DMS153 (cell line): ENCODE data around the gene CDH22.
A peak's percentile ranks its signal among the peaks of the same experiment; 100 is the strongest.

ENCODE experiments used
- DNase-seq: peaks from one replicate; lab custom pipeline; 2025; lab: John Stamatoyannopoulos, UW

The CDH22 gene

DNA sequence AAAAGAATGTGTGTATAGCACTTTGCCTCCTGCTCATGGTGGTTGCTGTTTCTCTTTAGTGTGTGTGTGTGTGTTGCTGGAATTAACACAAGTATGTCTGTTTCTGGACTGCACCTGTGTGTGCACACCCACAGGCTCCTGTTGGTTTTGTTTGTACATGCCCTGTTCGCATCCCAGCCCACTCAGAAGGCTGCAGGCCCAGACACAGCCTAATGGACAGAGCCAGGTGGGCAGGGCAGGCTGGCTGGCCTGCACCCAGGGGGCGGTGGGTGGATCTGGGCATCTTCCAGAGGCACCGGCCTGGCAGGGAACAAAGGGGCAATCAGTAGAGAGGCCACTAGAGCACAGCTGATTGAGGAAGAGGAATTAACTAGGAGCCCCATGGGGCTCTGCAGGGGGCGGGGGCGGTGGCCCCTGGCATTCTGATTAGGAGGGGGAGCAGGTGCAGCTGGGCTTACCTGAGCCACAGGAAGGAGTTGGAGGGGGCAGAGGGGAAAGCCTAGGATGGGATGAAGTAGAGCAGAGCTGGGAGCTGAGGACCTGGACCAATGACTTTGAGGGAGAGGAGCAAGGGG lies 168.3 kb downstream of the CDH22 start:
- DNase-seq: peak; percentile 94

DNA sequence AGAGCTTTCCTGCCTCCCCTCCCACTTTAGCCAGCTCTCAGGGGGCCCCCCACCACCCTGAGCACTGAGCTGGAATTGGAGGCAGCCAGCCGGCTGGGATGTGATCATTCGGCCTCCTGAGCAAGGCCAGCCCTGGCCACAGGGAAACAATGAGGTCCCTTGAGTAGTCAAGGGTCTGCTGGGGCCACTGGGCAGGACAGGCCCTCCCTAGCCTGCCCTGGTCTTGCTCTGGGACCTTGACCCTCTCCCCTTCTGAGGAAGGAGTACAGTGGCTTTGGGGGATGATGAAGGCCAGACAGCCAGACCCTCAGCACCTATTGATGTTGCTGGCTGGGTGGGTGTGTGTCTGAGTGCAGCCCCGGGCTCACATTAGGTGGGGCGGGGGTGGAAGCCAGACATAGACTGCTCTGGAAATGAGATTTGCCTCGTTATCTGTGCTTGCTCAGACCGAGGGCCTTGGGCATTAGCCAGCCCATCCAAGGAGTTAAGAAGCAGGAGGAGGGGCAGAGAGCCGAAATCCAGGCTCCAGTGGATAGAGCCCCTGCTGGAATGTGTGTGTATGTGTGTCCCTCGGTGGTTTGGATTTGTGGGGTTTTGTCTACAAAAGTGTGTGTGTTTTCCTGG lies 168.9 kb downstream of the CDH22 start:
- DNase-seq: no peak

DNA sequence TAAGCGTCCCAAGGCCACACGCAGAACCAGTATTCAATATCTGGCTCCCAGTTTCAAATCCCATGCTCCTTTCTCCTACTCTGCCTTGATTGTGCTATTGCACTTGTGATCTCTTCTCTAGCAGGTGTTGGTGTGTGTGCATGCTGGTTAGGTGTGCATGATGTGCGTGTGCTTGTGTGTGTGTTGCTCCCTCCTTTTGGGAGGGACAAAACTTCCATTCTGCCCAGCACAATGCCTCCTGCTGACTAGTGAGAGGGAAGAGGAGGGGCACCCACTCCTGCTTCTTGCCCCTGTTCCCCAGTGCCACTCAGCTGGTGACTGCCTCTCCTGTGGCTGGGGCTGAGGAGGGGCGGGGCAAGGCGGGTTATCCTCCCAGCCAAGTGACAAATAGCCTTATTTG lies 170.5 kb downstream of the CDH22 start:
- no peak for DNase-seq

DNA sequence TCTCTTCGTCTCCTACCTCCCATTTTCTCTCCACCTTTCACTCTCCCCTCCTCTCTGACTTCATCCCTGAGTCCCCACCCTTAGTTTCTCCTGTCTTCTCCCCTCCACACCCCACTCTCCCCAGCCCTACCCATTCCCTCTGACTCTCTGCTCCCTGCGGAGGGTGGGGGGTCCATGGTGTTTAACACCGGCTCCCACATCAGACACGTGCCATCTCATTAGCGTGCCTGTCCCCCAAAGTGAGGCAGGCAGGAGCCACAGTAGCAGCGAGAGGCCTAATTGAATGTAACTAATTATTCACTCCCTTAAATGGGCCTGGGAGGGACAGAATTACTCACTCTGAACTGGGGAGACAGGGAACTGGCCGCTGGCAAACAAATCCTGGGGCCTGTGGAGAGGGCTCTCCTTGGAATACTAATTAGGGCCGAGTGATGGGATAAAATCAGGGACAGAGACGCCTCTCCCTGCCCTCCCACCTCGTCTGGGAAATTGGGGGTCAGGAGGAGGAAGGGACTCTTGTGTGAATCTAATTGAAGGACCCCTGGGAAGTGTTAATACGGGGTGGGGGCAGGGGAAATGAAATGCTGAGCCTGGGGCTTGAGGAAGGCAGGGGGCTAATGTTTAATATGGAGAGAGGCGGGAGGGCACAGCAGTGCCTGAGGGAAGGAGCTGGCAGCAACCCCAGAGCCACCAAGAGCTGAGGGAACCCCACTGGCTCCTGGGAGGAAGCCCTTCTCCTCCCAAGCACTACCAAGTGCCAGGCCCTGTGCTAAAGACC lies 172.3 kb downstream of the CDH22 start:
- DNase-seq: no peak

DNA sequence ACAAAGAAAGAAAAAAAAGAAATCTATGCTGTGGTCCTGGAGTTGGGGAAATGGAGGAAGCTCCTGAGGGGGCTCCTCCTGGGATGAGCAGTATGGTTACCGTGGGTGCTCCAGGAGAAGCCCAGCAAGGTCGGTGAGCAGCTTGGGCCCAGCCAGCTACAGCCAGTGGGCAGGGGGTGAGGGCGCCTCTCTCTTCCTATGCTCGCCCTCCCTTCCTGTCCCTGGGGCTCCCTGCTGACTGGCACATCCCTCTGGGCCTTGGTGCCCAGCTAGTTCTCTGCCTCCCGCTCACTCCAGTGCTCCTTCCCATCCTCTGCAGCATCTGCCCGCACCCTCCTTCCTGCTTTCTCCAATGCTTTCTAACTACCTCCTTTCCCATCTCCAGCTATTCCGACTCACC lies 173.6 kb downstream of the CDH22 start:
- no peak for DNase-seq

DNA sequence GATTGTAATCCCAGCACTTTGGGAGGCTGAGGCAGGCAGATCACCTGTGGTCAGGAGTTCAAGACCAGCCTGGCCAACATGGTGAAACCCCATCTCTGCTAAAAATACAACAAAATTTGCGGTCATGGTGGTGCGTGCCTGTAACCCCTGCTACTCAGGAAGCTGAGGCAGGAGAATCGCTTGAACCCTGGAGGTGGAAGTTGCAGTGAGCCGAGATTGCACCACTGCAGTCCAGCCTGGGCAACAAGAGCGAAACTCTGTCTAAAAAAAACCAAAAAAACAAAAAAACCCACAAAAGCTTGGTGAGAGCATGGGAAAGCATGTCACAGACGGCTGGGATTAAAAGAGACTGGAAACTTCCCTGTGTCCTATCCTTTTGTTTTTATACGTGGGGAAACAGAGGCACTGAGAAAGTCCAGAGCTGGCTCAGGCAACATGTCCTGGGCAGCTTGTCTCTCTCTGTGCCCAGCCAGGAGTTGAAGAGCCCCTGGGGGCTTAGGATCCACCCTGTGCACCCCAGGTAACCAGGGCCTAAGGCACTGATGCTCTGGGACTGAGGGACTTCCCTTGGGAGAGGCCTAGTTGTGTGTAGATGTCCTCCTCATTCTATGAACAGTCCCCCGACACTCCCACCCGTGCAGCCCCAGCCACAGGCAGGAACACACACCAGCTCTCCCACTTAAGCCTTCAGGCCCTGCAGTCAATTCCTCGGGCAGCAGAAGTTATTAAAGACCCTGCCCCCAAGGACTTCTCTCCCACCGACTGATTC lies 174.2 kb downstream of the CDH22 start:
- DNase-seq: no peak

DNA sequence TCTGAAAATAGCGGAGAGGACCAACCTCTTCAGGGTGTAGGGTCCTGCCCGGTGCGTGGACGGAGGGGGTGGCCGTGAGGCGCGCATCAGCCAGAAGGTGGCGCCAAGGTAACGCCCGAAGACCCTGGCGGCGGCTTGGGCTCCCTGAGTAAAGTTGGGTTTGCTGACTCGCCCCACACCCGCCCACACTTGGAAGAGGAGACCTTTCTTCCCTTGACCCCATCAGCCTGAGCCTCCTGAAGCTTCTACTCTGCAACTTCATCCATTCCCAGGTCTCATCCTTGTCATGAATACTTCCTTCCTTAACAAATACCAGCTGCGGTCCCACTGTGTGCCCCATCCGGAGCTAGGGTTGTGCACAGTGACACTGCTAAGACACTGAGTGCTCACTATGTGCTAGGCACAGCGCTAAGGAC lies 175.6 kb downstream of the CDH22 start:
- peak; percentile 31 for DNase-seq

DNA sequence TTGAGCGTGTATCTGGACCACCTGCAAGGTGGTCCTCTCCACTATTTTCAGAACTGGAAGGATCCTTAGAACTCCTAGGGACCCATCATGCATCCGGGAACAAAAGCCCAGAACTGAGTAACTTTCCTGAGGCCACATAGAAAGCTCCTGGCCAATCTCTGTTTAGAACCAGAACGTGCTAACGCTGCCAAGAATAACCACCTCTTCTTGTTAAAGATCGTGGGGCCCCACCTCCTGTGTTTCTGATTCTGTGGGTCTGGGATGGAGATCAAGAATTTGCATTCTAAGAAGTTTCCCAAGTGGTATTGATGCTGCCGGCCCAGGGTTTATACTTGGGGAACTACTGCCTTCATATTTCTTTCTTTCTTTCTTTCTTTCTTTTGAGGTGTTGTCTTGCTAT lies 176.9 kb downstream of the CDH22 start:
- DNase-seq: no peak

DNA sequence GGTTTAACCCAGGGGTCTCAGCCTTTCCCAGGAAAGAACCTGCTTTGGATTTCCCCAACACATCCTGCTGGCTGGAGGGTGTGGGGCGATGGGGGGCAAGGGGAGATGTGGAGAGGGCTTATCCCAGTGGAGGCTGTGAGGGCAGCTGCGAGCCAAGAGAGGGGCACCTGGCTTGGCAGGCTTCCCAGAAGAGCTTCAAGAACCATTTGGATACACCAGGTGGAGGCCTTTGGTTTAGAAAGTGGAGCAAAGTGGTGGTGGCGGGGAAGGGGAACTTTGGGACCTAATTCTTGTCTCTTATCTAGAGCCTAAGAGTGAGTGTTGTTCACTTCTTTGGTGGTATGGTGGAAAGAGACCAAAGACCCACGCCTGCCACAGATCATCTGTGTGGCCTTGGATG lies 177.8 kb downstream of the CDH22 start:
- DNase-seq: peak; percentile 50

DNA sequence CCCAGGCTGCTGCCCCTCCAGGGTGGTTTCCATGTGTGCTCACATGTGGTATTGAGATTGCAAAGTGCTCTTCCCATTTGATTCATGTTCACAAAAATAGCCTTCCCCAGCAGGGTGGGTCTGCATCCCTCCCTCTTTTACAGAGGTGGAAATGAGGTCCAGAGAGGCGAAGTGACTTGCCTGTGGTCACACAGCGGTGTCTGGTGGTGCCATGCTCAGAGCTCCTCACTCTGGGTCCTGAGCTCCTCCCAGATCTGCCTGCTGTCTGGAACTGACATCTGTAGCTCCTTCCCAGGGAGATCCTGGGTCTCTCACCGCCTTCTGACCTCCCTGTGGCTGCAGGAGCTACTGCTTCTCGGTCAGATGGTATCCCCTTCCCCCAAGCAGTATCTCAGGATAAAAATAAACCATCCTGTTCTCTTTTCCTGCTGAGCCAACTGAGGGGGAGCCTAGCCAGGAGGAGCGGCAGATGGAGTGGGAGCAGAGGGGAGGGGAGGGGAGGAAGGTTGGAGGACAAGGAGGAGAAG lies 178.3 kb downstream of the CDH22 start:
- peak; percentile 50 for DNase-seq

DNA sequence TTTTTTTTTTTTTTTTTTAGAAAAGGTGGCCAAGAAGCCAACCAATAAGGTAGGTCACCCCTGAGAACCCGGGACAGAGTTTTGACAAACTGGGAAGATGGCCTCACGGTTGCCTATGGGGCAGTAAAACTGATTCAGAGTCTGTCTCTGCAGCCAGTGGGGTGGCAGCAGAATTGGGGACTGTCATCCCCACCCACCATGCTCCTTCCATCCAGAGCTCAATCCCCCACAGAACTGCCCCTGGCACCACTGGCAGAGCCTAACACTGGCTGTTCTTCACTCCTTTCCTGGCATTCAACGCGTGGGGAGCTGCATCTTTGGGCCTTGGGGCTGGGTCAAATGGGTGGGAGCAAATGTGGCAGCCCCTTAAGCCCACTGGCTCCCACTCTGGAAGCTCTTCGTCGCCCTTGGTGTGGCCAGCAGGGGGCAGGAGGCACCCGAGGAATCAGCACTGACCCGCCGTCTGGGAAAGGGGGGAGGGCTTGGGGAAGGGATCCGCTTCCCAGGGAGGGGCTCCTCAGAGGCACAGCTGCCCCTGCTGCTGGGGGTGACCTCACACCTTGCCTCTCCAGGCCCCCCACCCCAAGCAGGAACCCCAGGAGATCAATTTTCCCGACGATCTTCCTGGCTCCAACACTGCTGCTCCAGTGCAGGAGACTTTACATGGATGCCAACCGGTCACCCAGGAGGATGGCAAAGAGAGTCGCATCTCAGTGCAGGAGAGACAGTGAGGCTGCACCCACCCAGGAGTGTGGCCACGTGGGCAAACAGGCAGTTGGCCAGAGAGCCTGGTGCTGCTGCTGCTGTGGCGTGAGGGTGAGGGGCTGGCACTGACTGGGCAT lies 179.8 kb downstream of the CDH22 start:
- DNase-seq: no peak

DNA sequence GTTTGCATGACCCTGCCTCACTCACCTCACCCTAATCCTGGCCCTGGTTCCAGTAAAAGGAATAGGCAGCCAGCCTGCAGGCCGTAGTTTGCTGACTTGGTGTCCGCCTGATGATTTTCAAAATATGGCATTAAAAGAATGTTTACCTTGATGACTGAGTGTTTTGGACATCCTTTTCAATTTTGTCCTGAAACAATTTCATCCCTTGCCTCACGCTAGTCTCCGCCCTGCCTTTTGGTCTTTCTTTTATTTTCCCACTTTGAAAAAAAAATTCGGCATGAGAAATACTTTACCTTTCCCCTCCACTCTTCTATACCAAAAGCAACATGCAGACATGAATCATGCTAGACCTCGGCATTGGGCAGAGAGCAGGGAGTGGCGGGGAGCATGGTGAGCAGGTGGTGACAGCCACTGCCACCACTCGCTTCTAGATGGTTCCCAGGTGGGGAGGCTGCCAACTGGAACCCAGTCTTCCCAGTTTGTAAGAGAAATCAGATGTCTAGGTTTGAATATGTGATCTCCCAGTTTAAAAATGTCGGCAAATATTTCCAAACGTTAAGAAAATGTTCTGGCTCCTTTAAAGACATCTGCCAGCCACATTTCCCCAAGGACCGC lies 180.8 kb downstream of the CDH22 start:
- no peak for DNase-seq

DNA sequence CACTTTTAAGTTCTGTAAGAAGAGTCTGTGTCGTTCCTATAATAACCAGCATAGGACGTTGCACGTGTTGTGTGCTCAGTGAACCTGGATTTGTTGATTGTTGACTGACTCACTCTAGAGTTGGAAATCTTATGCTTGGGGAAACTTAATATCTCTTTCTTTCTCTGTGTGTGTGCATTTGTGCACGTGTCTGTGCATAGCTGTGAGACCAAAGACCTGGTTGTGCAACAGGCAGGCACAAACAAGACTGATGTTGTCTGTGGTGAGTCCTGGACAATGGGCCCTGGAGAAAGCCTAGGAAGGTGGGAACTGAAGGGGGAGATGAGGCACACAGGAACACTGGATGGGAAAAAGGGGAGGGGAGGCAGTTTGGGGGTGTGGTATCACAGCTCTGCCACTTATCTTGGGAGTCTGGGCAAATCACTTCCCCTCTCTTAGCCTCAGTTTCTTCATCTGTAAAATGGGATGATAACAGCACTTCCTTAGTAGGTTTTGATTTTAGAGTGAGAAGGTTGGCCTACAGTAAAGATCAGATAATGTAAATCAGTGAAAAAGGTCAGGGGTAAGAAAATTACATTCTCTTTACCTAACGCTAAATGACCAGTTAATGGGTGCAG lies 181.8 kb downstream of the CDH22 start:
- no peak for DNase-seq
